Liver (tissue), 9 donors: ENCODE results near the gene RHO. TPM values are rescaled to one million over a fixed set of nuclear protein-coding genes. Genes with fewer than 3 reads are reported as not detected.

Experiments used
- DNase-seq: peaks from one replicate; pipeline ENCODE4 v3.0.0-alpha.2; 2017; ENCODE audit warnings: low spot score
- H3K27ac ChIP-seq, 2 donors: one replicate each; pipeline ENCODE4 v1.7.0; 2013; ENCODE audit warnings: inconsistent platforms in 2 of 2, low read length in 2 of 2, control low read depth in 1 of 2, low read depth in 1 of 2, mild to moderate bottlenecking in 1 of 2
- H3K27me3 ChIP-seq, 4 donors: one replicate each; pipeline versions ENCODE4 v1.6.1 to v1.7.0; 2013; ENCODE audit warnings: low read length in 3 of 4, inconsistent platforms in 1 of 4, mild to moderate bottlenecking in 1 of 4, moderate library complexity in 1 of 4; ENCODE audit not compliant: control insufficient read depth in 4 of 4, insufficient read depth in 4 of 4
- H3K36me3 ChIP-seq, 4 donors: one replicate each; pipeline versions ENCODE4 v1.6.1 to v1.7.0; 2013; ENCODE audit warnings: low read length in 3 of 4, mild to moderate bottlenecking in 3 of 4, low read depth in 1 of 4, moderate library complexity in 1 of 4; ENCODE audit not compliant: control insufficient read depth in 4 of 4, insufficient read depth in 3 of 4
- H3K4me1 ChIP-seq, 4 donors: one replicate each; pipeline versions ENCODE4 v1.6.1 to v1.7.0; 2013; ENCODE audit warnings: low read length in 3 of 4, mild to moderate bottlenecking in 3 of 4, moderate library complexity in 1 of 4; ENCODE audit not compliant: control insufficient read depth in 4 of 4, insufficient read depth in 4 of 4
- H3K4me3 ChIP-seq, 3 donors: one replicate each; pipeline versions ENCODE4 v1.6.1 to v1.7.0; 2013; ENCODE audit warnings: low read length in 3 of 3, control low read depth in 1 of 3, low read depth in 1 of 3, mild to moderate bottlenecking in 1 of 3
- H3K9ac ChIP-seq, 2 donors: one replicate each; pipeline ENCODE4 v1.7.0; 2013; ENCODE audit warnings: low read length in 2 of 2, mild to moderate bottlenecking in 2 of 2, moderate library complexity in 2 of 2, control low read depth in 1 of 2, low read depth in 1 of 2
- H3K9me3 ChIP-seq, 4 donors: one replicate each; pipeline versions ENCODE4 v1.6.1 to v1.7.0; 2013; ENCODE audit warnings: low read length in 3 of 4; ENCODE audit not compliant: control insufficient read depth in 4 of 4
- ATF3 ChIP-seq: IDR thresholded peaks from 2 replicates; pipeline ENCODE4 v1.6.1; 2016; ENCODE audit warnings: antibody characterized with exemption
- CTCF ChIP-seq: fragments of 150-350 bp; IDR thresholded peaks from 2 replicates; pipeline ENCODE4 v1.5.1; 2017; ENCODE audit warnings: improper control_type of control experiment, low read depth, low read length; ENCODE audit not compliant: missing input control
- FOXA1 ChIP-seq: IDR thresholded peaks from 2 replicates; pipeline ENCODE4 v1.6.1; 2016; ENCODE audit warnings: antibody characterized with exemption
- FOXA2 ChIP-seq: IDR thresholded peaks from 2 replicates; pipeline ENCODE4 v1.6.1; 2016; ENCODE audit warnings: antibody characterized with exemption
- GABPA ChIP-seq, 2 donors: IDR thresholded peaks in 1 of 2; conservative IDR thresholded peaks in 1 of 2; 2 replicates each; pipeline ENCODE4 v1.6.1; 2016; ENCODE audit warnings: antibody characterized with exemption in 2 of 2, mild to moderate bottlenecking in 1 of 2, moderate library complexity in 1 of 2
- HNF4G ChIP-seq: IDR thresholded peaks from 2 replicates; pipeline ENCODE4 v1.6.1; 2016; ENCODE audit warnings: antibody characterized with exemption
- JUND ChIP-seq, 2 donors: IDR thresholded peaks; 2 replicates each; pipeline ENCODE4 v1.6.1; 2016; ENCODE audit warnings: antibody characterized with exemption in 2 of 2
- MAX ChIP-seq: IDR thresholded peaks from 2 replicates; pipeline ENCODE4 v1.6.1; 2016; ENCODE audit warnings: antibody characterized with exemption
- NR2F2 ChIP-seq: IDR thresholded peaks from 2 replicates; pipeline ENCODE4 v1.6.1; 2016; ENCODE audit warnings: antibody characterized with exemption
- RAD21 ChIP-seq, 2 donors: IDR thresholded peaks; 2 replicates each; pipeline ENCODE4 v1.6.1; 2016; ENCODE audit warnings: antibody characterized with exemption in 2 of 2, mild to moderate bottlenecking in 2 of 2
- REST ChIP-seq: IDR thresholded peaks from 2 replicates; pipeline ENCODE4 v1.6.1; 2016; ENCODE audit warnings: antibody characterized with exemption, mild to moderate bottlenecking
- SP1 ChIP-seq: IDR thresholded peaks from 2 replicates; pipeline ENCODE4 v1.6.1; 2018; ENCODE audit warnings: antibody characterized with exemption, mild to moderate bottlenecking
- TAF1 ChIP-seq: conservative IDR thresholded peaks from 2 replicates; pipeline ENCODE4 v1.6.1; 2016; ENCODE audit warnings: antibody characterized with exemption, mild to moderate bottlenecking
- YY1 ChIP-seq: IDR thresholded peaks from 2 replicates; pipeline ENCODE4 v1.6.1; 2016; ENCODE audit warnings: antibody characterized with exemption, mild to moderate bottlenecking
- ZBTB33 ChIP-seq: IDR thresholded peaks from 2 replicates; pipeline ENCODE4 v1.6.1; 2016; ENCODE audit warnings: antibody characterized with exemption
- WGBS: extraction: QIAGEN DNeasy Blood & Tissue Kit; methylation state at CpG from one replicate; pipeline ENCODE4 v1.1.7; 2013; 5-methylcytosine and 5-hydroxymethylcytosine counted together
- polyA plus RNA-seq, 2 donors: library from polyadenylated mRNA; stranded (reverse) in 1 of 2; unstranded in 1 of 2; fragments of 200-250 nt in 1 of 2; fragments of >200 nt in 1 of 2; fragmentation: Nextera tagmentation in 1 of 2; extraction: Ambion mirVana in 1 of 2; gene quantifications; one replicate each; pipeline versions ENCODE4 v1.2.1 to v1.2.3, GENCODE V29; 2013 to 2015
- total RNA-seq, 2 donors: library from RNA; depleted of rRNA; stranded (reverse); fragments of >200 nt; gene quantifications; one replicate each; pipeline ENCODE4 v1.2.3, GENCODE V29; 2014
- donor health status: healthy.
- donor health status: healthy.
- donor health status: healthy.
- donor health status: healthy.
- donor health status: healthy.

Gene RHO
- total and polyA plus RNA-seq, 4 donors, result not detected

- Histone ChIP-seq H3K9me3 (no peaks in the 10 kb centered on the region), H3K4me1 (no peaks in the 10 kb centered on the region), H3K4me3 (no peak overlapping the region), H3K27ac (no peak overlapping the region), H3K27me3 (no peaks in the 10 kb centered on the region), H3K9ac (no peak overlapping the region), H3K36me3 (peaks cover 0 to 3% (median 0%) of the 10 kb centered on the region in 4 donors)
- WGBS, result 96% methylated on average over 7 of the region's 7 CpGs
- no peak for DNase-seq
- no peak for TF ChIP-seq NR2F2
Measured at GRCh38 chr3:129569856-129570255, 41.4 kb downstream of the RHO start.

- DNase-seq, result no peak
- Histone ChIP-seq H3K36me3 (no peaks in the 10 kb centered on the region), H3K4me1 (peaks cover 2 to 8% (median 5%) of the 10 kb centered on the region in 4 donors), H3K9ac (no peak overlapping the region), H3K9me3 (no peaks in the 10 kb centered on the region), H3K27ac (no peak overlapping the region), H3K4me3 (no peak overlapping the region), H3K27me3 (no peaks in the 10 kb centered on the region)
- 94% methylated on average over 22 of the region's 22 CpGs for WGBS
- TF ChIP-seq GABPA (IDR thresholded peaks at IDR 0.05 in 1 of 2, conservative IDR thresholded peaks at IDR 0.05 in 1 of 2) (no peak), ATF3 (no peak), REST (no peak), ZBTB33 (no peak), YY1 (no peak)
Measured at GRCh38 chr3:129571605-129572547, 43.4 kb downstream of the RHO start.

- H3K36me3 ChIP-seq, result no peaks in the 10 kb centered on the region
- WGBS, result 93% methylated on average over 18 of the region's 18 CpGs
- TF ChIP-seq YY1 (no peak), TAF1 (no peak), FOXA2 (no peak), JUND (IDR thresholded peaks at IDR 0.05) (no peak), RAD21 (IDR thresholded peaks at IDR 0.05) (no peak), HNF4G (no peak), CTCF (no peak), NR2F2 (no peak), ATF3 (no peak), MAX (no peak), SP1 (no peak), FOXA1 (no peak), GABPA (IDR thresholded peaks at IDR 0.05 in 1 of 2, conservative IDR thresholded peaks at IDR 0.05 in 1 of 2) (no peak)
Measured at GRCh38 chr3:129572603-129573002, 44.2 kb downstream of the RHO start.

More at GRCh38 chr3:129572603-129573002, 44.2 kb downstream of the RHO start:
- Histone ChIP-seq H3K4me3 (no peak overlapping the region), H3K9me3 (no peaks in the 10 kb centered on the region), H3K4me1 (peaks cover 4 to 14% (median 9%) of the 10 kb centered on the region in 4 donors), H3K9ac (no peak overlapping the region), H3K27ac (no peak overlapping the region), H3K27me3 (no peaks in the 10 kb centered on the region)
- no peak for DNase-seq
